WTC11 (cell line): ENCODE data around the gene ROS1.

Source experiments
- CTCF ChIP-seq: fragments of 200-600 bp; IDR thresholded peaks from 2 replicates; pipeline ENCODE4 v1.8.0; 2022; ENCODE audit warnings: antibody characterized with exemption
- JUN ChIP-seq: sonication (generic); formaldehyde crosslinking; IDR thresholded peaks from 2 replicates; pipeline ENCODE4 v1.8.0; 2023; ENCODE audit warnings: mild to moderate bottlenecking, missing genetic modification reagents
- MYBL2 ChIP-seq: sonication (generic); formaldehyde crosslinking; IDR thresholded peaks from 2 replicates; pipeline ENCODE4 v1.8.1; 2023; ENCODE audit warnings: mild to moderate bottlenecking, moderate library complexity, missing genetic modification reagents
- SP1 ChIP-seq: sonication (generic); formaldehyde crosslinking; conservative IDR thresholded peaks from 2 replicates; pipeline ENCODE4 v1.8.1; 2022; ENCODE audit warnings: missing genetic modification reagents
- ZNF121 ChIP-seq: sonication (generic); formaldehyde crosslinking; IDR thresholded peaks from 2 replicates; pipeline ENCODE4 v1.8.0; 2023; ENCODE audit warnings: missing genetic modification reagents
- TF ChIP-seq, protein P1 (sequence below): sonication (generic); formaldehyde crosslinking; IDR thresholded peaks from 2 replicates; pipeline ENCODE4 v1.8.1; 2022; ENCODE audit warnings: low read depth, missing genetic modification reagents, borderline replicate concordance
- TF ChIP-seq, protein P2 (sequence below): sonication (generic); formaldehyde crosslinking; conservative IDR thresholded peaks from 2 replicates; pipeline ENCODE4 v1.8.1; 2022; ENCODE audit warnings: mild to moderate bottlenecking, missing genetic modification reagents
- TF ChIP-seq, protein P3 (sequence below): sonication (generic); formaldehyde crosslinking; IDR thresholded peaks from 2 replicates; pipeline ENCODE4 v1.8.1; 2022; ENCODE audit warnings: mild to moderate bottlenecking, moderate library complexity, missing genetic modification reagents

DNA sequence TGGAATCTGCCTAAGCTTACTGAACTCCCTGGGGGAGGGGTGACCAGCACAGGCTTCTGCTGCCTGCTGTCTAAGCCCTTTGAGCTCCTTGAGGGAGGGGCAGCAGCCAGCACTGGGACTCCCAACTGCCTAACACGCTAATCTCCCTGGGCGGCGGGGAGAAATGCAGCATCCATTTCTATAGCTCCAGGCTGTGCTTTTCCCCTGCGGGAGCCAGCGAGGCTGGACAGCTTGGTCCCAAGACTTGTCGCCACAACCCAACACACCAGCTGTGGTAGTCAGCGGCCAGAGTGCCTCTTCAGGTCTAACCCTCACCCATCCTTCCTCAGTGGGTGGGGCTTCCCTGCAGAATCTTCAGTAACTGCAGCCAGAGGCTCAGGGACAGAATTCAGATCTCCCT lies 95.8 kb downstream of the ROS1 start:
- TF ChIP-seq CTCF (no peak), ZNF121 (CRISPR knock-in tag) (no peak), SP1 (CRISPR knock-in tag) (no peak), MYBL2 (no peak), JUN (no peak)
- TF ChIP-seq, protein P1, sequence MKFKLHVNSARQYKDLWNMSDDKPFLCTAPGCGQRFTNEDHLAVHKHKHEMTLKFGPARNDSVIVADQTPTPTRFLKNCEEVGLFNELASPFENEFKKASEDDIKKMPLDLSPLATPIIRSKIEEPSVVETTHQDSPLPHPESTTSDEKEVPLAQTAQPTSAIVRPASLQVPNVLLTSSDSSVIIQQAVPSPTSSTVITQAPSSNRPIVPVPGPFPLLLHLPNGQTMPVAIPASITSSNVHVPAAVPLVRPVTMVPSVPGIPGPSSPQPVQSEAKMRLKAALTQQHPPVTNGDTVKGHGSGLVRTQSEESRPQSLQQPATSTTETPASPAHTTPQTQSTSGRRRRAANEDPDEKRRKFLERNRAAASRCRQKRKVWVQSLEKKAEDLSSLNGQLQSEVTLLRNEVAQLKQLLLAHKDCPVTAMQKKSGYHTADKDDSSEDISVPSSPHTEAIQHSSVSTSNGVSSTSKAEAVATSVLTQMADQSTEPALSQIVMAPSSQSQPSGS (CRISPR knock-in tag): no peak
- TF ChIP-seq, protein P2, sequence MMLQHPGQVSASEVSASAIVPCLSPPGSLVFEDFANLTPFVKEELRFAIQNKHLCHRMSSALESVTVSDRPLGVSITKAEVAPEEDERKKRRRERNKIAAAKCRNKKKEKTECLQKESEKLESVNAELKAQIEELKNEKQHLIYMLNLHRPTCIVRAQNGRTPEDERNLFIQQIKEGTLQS: no peak
- TF ChIP-seq, protein P3, sequence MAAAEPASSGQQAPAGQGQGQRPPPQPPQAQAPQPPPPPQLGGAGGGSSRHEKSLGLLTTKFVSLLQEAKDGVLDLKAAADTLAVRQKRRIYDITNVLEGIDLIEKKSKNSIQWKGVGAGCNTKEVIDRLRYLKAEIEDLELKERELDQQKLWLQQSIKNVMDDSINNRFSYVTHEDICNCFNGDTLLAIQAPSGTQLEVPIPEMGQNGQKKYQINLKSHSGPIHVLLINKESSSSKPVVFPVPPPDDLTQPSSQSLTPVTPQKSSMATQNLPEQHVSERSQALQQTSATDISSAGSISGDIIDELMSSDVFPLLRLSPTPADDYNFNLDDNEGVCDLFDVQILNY (CRISPR knock-in tag): no peak
